SK-N-SH (cell line): ENCODE measurements around the gene FECH. TPM values are rescaled to one million over a fixed set of nuclear protein-coding genes. Genes with fewer than 3 reads are reported as not detected.

ENCODE experiments used
- CTCF ChIA-PET: fragments of 300-600, 350-600 bp; formaldehyde crosslinking; extraction: SDS; loops from one replicate; lab custom pipeline; 2021; lab: Yijun Ruan, JAX
- POLR2A ChIA-PET: fragments of 350-600 bp; sonication (Branson Sonifier 250); formaldehyde crosslinking; extraction: SDS; loops from one replicate; lab custom pipeline; 2020; ENCODE audit warnings: antibody characterized with exemption, inconsistent platforms; lab: Yijun Ruan, JAX
- DNase-seq: peaks from one replicate; pipeline ENCODE4 v3.0.0; 2012
- H2AFZ ChIP-seq: fragments of 200-600 bp; sonication (generic); 2 replicates; pipeline ENCODE4 v1.8.1; 2016; ENCODE audit warnings: antibody characterized with exemption, mild to moderate bottlenecking, low read depth
- H3F3A ChIP-seq: fragments of 200-600 bp; sonication (generic); replicated peaks from 2 replicates; pipeline ENCODE3; 2016; ENCODE audit warnings: antibody characterized with exemption, mild to moderate bottlenecking; ENCODE audit not compliant: insufficient read depth
- H3K27ac ChIP-seq, 2 experiments: fragments of 200-500 bp in 1 of 2; fragments of 200-600 bp in 1 of 2; sonication (Bioruptor generic) in 1 of 2; sonication (generic), shearing (Covaris generic) in 1 of 2; 2 replicates each; pipeline versions ENCODE4 v1.5.1 to v1.6.1; 2014 to 2016; ENCODE audit warnings: low read depth in 2 of 2, inconsistent platforms in 1 of 2, low read length in 1 of 2, mild to moderate bottlenecking in 1 of 2, mixed read lengths in 1 of 2
- H3K27me3 ChIP-seq: fragments of 200-600 bp; sonication (generic), shearing (Covaris generic); 2 replicates; pipeline ENCODE4 v1.6.1; 2016; ENCODE audit warnings: mixed run types; ENCODE audit not compliant: insufficient read depth
- H3K36me3 ChIP-seq, 2 experiments: fragments of 200-500 bp in 1 of 2; fragments of 200-600 bp in 1 of 2; sonication (Bioruptor generic) in 1 of 2; sonication (generic) in 1 of 2; replicated peaks in 1 of 2; 2 replicates each; pipeline versions ENCODE3 to v1.5.1; 2014 to 2016; ENCODE audit warnings: low read length in 1 of 2, mild to moderate bottlenecking in 1 of 2; ENCODE audit not compliant: insufficient read depth in 2 of 2, control insufficient read depth in 1 of 2
- H3K4me1 ChIP-seq, 2 experiments: fragments of 200-500 bp in 1 of 2; fragments of 200-600 bp in 1 of 2; sonication (Bioruptor generic) in 1 of 2; sonication (generic), shearing (Covaris generic) in 1 of 2; 2 replicates each; pipeline versions ENCODE4 v1.5.1 to v1.6.1; 2014 to 2016; ENCODE audit warnings: low read depth in 1 of 2, low read length in 1 of 2, mixed run types in 1 of 2; ENCODE audit not compliant: insufficient read depth in 2 of 2, control insufficient read depth in 1 of 2
- H3K4me2 ChIP-seq: fragments of 200-600 bp; sonication (generic), shearing (Covaris generic); 2 replicates; pipeline ENCODE4 v1.6.1; 2017; ENCODE audit warnings: mixed run types
- H3K4me3 ChIP-seq, 2 experiments: fragments of 200-500 bp in 1 of 2; fragments of 200-600 bp in 1 of 2; sonication (Bioruptor generic) in 1 of 2; sonication (generic), shearing (Covaris generic) in 1 of 2; 2 replicates each; pipeline versions ENCODE4 v1.5.1 to v1.8.1; 2014 to 2016; ENCODE audit warnings: low read depth in 2 of 2, inconsistent platforms in 1 of 2, low read length in 1 of 2, mild to moderate bottlenecking in 1 of 2, mixed read lengths in 1 of 2, moderate library complexity in 1 of 2
- H3K79me2 ChIP-seq: fragments of 200-600 bp; sonication (generic); 2 replicates; pipeline ENCODE4 v1.8.1; 2017; ENCODE audit warnings: mild to moderate bottlenecking; ENCODE audit not compliant: insufficient read depth
- H3K9ac ChIP-seq: fragments of 200-600 bp; sonication (generic); 2 replicates; pipeline ENCODE4 v1.6.1; 2017; ENCODE audit warnings: mixed run types
- H3K9me2 ChIP-seq: fragments of 200-600 bp; sonication (generic); 2 replicates; pipeline ENCODE4 v1.6.1; 2017; ENCODE audit warnings: mixed run types
- H3K9me3 ChIP-seq: fragments of 200-600 bp; sonication (generic); 2 replicates; pipeline ENCODE4 v1.6.1; 2017; ENCODE audit warnings: mixed run types, mild to moderate bottlenecking, moderate library complexity
- H4K20me1 ChIP-seq: fragments of 200-600 bp; sonication (generic); 2 replicates; pipeline ENCODE4 v1.6.1; 2017; ENCODE audit warnings: mild to moderate bottlenecking, mixed run types; ENCODE audit not compliant: insufficient read depth
- CHD2 ChIP-seq: fragments of 150-350 bp; IDR thresholded peaks from 2 replicates; pipeline ENCODE4 v1.6.1; 2018; ENCODE audit warnings: low read length; ENCODE audit not compliant: partially characterized antibody
- FOSL2 ChIP-seq: IDR thresholded peaks from 2 replicates; pipeline ENCODE4 v1.4.0; 2012; ENCODE audit warnings: low read depth, mild to moderate bottlenecking, moderate library complexity, borderline replicate concordance
- FOXJ3 ChIP-seq: sonication (generic); formaldehyde crosslinking; IDR thresholded peaks from 2 replicates; pipeline ENCODE4 v1.5.1; 2020; ENCODE audit warnings: mild to moderate bottlenecking, missing genetic modification reagents
- FOXM1 ChIP-seq: IDR thresholded peaks from 2 replicates; pipeline ENCODE4 v1.4.0; 2012; ENCODE audit warnings: low read depth, mild to moderate bottlenecking
- GATA2 ChIP-seq: sonication (generic); formaldehyde crosslinking; IDR thresholded peaks from 2 replicates; pipeline ENCODE4 v1.5.0; 2020; ENCODE audit warnings: mild to moderate bottlenecking, missing genetic modification reagents
- JUND ChIP-seq: IDR thresholded peaks from 2 replicates; pipeline ENCODE4 v1.4.0; 2012
- MXI1 ChIP-seq: IDR thresholded peaks from 2 replicates; pipeline ENCODE4 v1.6.1; 2012; ENCODE audit warnings: mild to moderate bottlenecking, low read depth, low read length, improper control_type of control experiment
- NFIC ChIP-seq: IDR thresholded peaks from 2 replicates; pipeline ENCODE4 v1.4.0; 2012; ENCODE audit warnings: borderline replicate concordance
- NRF1 ChIP-seq: IDR thresholded peaks from 2 replicates; pipeline ENCODE4 v1.6.1; 2012; ENCODE audit warnings: low read depth, mild to moderate bottlenecking, low read length
- POLR2AphosphoS5 ChIP-seq: IDR thresholded peaks from 2 replicates; pipeline ENCODE4 v1.6.1; 2012; ENCODE audit warnings: low read depth, low read length
- RAD21 ChIP-seq: IDR thresholded peaks from 2 replicates; pipeline ENCODE4 v1.6.1; 2012; ENCODE audit warnings: mild to moderate bottlenecking, low read length
- REST ChIP-seq: IDR thresholded peaks from 2 replicates; pipeline ENCODE4 v1.6.1; 2012; ENCODE audit warnings: mild to moderate bottlenecking, low read depth, low read length, moderate library complexity
- RFX5 ChIP-seq: IDR thresholded peaks from 2 replicates; pipeline ENCODE4 v1.6.1; 2012; ENCODE audit warnings: mild to moderate bottlenecking, improper control_type of control experiment, low read length
- RXRA ChIP-seq: IDR thresholded peaks from 2 replicates; pipeline ENCODE4 v1.4.0; 2012; ENCODE audit warnings: low read depth, mild to moderate bottlenecking, borderline replicate concordance
- SIN3A ChIP-seq: IDR thresholded peaks from 2 replicates; pipeline ENCODE4 v1.6.1; 2012; ENCODE audit warnings: low read depth, mild to moderate bottlenecking, low read length, moderate library complexity, borderline replicate concordance
- TAF1 ChIP-seq: IDR thresholded peaks from 2 replicates; pipeline ENCODE4 v1.6.1; 2012; ENCODE audit warnings: low read depth, mild to moderate bottlenecking, low read length, moderate library complexity, borderline replicate concordance
- USF1 ChIP-seq: IDR thresholded peaks from 2 replicates; pipeline ENCODE4 v1.4.0; 2012; ENCODE audit warnings: low read depth, borderline replicate concordance
- ZBTB33 ChIP-seq: IDR thresholded peaks from 2 replicates; pipeline ENCODE4 v1.4.0; 2012; ENCODE audit warnings: low read depth, borderline replicate concordance
- WGBS: methylation state at CpG from one replicate; pipeline ENCODE4 v1.1.6; 2017; ENCODE audit warnings: low lambda C conversion rate; 5-methylcytosine and 5-hydroxymethylcytosine counted together
- polyA plus RNA-seq, 3 experiments: library from polyadenylated mRNA; depleted of rRNA; stranded (reverse); fragments of >200 nt; gene quantifications; 2 replicates each; pipeline ENCODE4 v1.2.3, GENCODE V29; 2012

Gene FECH
- polyA plus RNA-seq, 1 of the 3 experiments (the other 2 are of a cell fraction) = 44.4 TPM

GRCh38 chr18:57559314-57559713 lies 27.2 kb downstream of the FECH start:
- Histone ChIP-seq H3K4me3 (no peak overlapping the region), H3K4me1 (peaks cover 0 to 3% of the 10 kb centered on the region in 2 experiments; a peak in 1 of 4 replicates), H3K27me3 (no peaks in the 10 kb centered on the region), H3K9ac (no peak overlapping the region), H3F3A (no peaks in the 10 kb centered on the region), H3K36me3 (peaks cover 30 to 34% of the 10 kb centered on the region in 2 experiments), H3K79me2 (no peaks in the 10 kb centered on the region), H3K4me2 (no peak overlapping the region), H3K9me3 (no peaks in the 10 kb centered on the region), H2AFZ (no peak overlapping the region), H4K20me1 (no peaks in the 10 kb centered on the region), H3K9me2 (no peaks in the 10 kb centered on the region), H3K27ac (no peak overlapping the region)
- no peak for DNase-seq
- TF ChIP-seq RAD21 (no peak), POLR2AphosphoS5 (no peak), SIN3A (no peak), USF1 (no peak), JUND (no peak), ZBTB33 (no peak), TAF1 (no peak), NRF1 (no peak), GATA2 (CRISPR knock-in tag) (no peak), MXI1 (no peak)
- POLR2A ChIA-PET = no interaction called here
- CTCF ChIA-PET = interaction anchor here (1.0 to 7.9 kb wide), 8 partner anchors 10 to 857 kb away, joined by 3 to 63 read pairs (median 6); no protein-coding TSS in a partner anchor
- WGBS = 94% methylated on average over 6 of the region's 6 CpGs

GRCh38 chr18:57555134-57555533 lies 31.4 kb downstream of the FECH start:
- H3K4me2 ChIP-seq = no peak overlapping the region
- H3K4me3 ChIP-seq = no peak overlapping the region
- no peak for TF ChIP-seq MXI1
- no peak for TF ChIP-seq ZBTB33
- no peak for TF ChIP-seq FOSL2
- no peak for TF ChIP-seq FOXJ3 (CRISPR knock-in tag)
- no peak for TF ChIP-seq RXRA
- no peak for TF ChIP-seq REST
- TF ChIP-seq FOXM1 = no peak
- no peak for TF ChIP-seq CHD2
- no peak for TF ChIP-seq NFIC
- TF ChIP-seq TAF1 = no peak
- no peak for TF ChIP-seq RFX5
- no peaks in the 10 kb centered on the region for H3F3A ChIP-seq
- H3K79me2 ChIP-seq = no peaks in the 10 kb centered on the region
- H3K4me1 ChIP-seq = no peaks in the 10 kb centered on the region
- no peaks in the 10 kb centered on the region for H3K27me3 ChIP-seq
- ChIA-PET CTCF (interaction anchor here (0.8 to 1.6 kb wide), 2 partner anchors 116 to 807 kb away, joined by 3 read pairs; no protein-coding TSS in a partner anchor), POLR2A (no interaction called here)
- H3K9me3 ChIP-seq = no peaks in the 10 kb centered on the region
- WGBS = 100% methylated on average over 2 of the region's 2 CpGs
- peaks cover 38 to 42% of the 10 kb centered on the region in 2 experiments for H3K36me3 ChIP-seq
- DNase-seq = no peak
- H2AFZ ChIP-seq = no peak overlapping the region
- H4K20me1 ChIP-seq = no peaks in the 10 kb centered on the region
- no peak overlapping the region for H3K27ac ChIP-seq
- H3K9ac ChIP-seq = no peak overlapping the region
- H3K9me2 ChIP-seq = no peaks in the 10 kb centered on the region
